Measurements from ENCODE around the gene CCNI2. TPM values are rescaled to one million over a fixed set of nuclear protein-coding genes. Genes with fewer than 3 reads are reported as not detected.

Gene CCNI2
- total and polyA plus RNA-seq, 2 donors (not counting 1 experiment from before 2014, with no cell fraction given) = not detected

DNA sequence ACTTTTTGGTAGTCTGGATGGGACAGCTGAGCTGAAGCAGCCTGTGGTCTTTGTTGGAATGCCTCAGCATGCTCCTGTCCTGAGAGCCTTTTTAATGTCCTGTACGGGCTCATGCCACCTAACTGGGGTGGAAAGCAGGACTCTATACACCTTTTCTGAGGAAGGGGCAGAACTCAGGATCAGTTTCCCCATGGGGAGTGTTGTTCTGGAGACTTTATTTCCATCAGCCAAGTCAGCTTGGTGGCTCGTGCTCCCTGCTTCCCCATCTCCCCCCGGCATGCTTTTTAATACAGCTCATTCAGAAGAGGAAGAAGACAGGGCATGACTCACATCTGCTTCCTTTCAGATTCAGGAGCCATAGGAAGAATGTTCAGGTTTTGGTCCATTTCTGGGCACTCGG lies 34.9 kb downstream of the CCNI2 start:
- DNase-seq (ENCODE audit: low read depth in 2 of 2) = peak; percentile 25 to 79
- no peaks in the 10 kb centered on the region for H3K79me2 ChIP-seq (ENCODE audit: control insufficient read depth, insufficient read depth, low read length)
- H2AFZ ChIP-seq (ENCODE audit: low read length) = peak overlapping the region; percentile 77
- no peaks in the 10 kb centered on the region for H3K36me3 ChIP-seq (ENCODE audit: control insufficient read depth, insufficient read depth, low read length)
- TF ChIP-seq EZH2 (IDR thresholded peaks at IDR 0.05; ENCODE audit: low read length, missing control alignments) = no peak
- TF ChIP-seq, protein P1, sequence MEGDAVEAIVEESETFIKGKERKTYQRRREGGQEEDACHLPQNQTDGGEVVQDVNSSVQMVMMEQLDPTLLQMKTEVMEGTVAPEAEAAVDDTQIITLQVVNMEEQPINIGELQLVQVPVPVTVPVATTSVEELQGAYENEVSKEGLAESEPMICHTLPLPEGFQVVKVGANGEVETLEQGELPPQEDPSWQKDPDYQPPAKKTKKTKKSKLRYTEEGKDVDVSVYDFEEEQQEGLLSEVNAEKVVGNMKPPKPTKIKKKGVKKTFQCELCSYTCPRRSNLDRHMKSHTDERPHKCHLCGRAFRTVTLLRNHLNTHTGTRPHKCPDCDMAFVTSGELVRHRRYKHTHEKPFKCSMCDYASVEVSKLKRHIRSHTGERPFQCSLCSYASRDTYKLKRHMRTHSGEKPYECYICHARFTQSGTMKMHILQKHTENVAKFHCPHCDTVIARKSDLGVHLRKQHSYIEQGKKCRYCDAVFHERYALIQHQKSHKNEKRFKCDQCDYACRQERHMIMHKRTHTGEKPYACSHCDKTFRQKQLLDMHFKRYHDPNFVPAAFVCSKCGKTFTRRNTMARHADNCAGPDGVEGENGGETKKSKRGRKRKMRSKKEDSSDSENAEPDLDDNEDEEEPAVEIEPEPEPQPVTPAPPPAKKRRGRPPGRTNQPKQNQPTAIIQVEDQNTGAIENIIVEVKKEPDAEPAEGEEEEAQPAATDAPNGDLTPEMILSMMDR (conservative IDR thresholded peaks at IDR 0.05 in 1 of 2, IDR thresholded peaks at IDR 0.05 in 1 of 2; ENCODE audit: low read depth in 1 of 2, low read length in 2 of 2) = no peak
- H4K20me1 ChIP-seq (ENCODE audit: control insufficient read depth, extremely low read depth, insufficient read depth, low read length) = no peaks in the 10 kb centered on the region
- no peaks in the 10 kb centered on the region for H3K27me3 ChIP-seq (ENCODE audit: control insufficient read depth, insufficient read depth, low read length)
- no peak overlapping the region for H3K9ac ChIP-seq (ENCODE audit: insufficient read depth, low read length)
- H3K27ac ChIP-seq (ENCODE audit: insufficient read depth, low read length) = no peak overlapping the region
- peaks cover 12% of the 10 kb centered on the region for H3K4me1 ChIP-seq (ENCODE audit: control insufficient read depth, extremely low read depth, insufficient read depth, low read length)
- no peaks in the 10 kb centered on the region for H3K9me3 ChIP-seq (ENCODE audit: control insufficient read depth, insufficient read depth, low read depth, low read length)
- no peak overlapping the region for H3K4me2 ChIP-seq (ENCODE audit: extremely low read depth, insufficient read depth, low read length)
- no peak overlapping the region for H3K4me3 ChIP-seq (replicated peaks in 1 of 4; ENCODE audit: control extremely low read depth in 1 of 4, insufficient read depth in 1 of 4, low read depth in 3 of 4, low read length in 4 of 4)

DNA sequence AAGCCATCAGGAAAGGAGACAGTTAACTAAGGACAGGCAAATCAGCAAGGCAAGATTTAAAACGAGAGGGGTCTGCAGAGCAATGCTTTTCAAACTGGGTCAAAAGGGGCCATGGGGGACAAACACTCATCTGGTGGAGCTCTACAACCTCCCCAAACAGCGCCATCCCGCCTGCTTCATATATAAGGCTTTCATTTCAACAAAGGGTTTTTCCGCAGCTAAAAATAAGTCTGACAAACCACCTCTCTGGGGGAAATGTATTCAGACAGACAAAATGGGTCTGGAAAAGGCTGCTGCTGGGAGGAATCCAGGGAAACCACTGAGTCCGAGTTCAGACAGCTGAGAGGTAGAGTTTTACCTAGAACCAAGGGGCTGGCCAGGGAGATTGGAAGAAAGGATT lies 38.1 kb downstream of the CCNI2 start:
- Histone ChIP-seq H3K4me1 (ENCODE audit: control insufficient read depth, extremely low read depth, insufficient read depth, low read length) (peaks cover 5% of the 10 kb centered on the region), H2AFZ (ENCODE audit: low read length) (no peak overlapping the region), H3K36me3 (ENCODE audit: control insufficient read depth, insufficient read depth, low read length) (no peaks in the 10 kb centered on the region), H4K20me1 (ENCODE audit: control insufficient read depth, extremely low read depth, insufficient read depth, low read length) (no peaks in the 10 kb centered on the region), H3K27me3 (ENCODE audit: control insufficient read depth, insufficient read depth, low read length) (no peaks in the 10 kb centered on the region), H3K9ac (ENCODE audit: insufficient read depth, low read length) (no peak overlapping the region), H3K79me2 (ENCODE audit: control insufficient read depth, insufficient read depth, low read length) (no peaks in the 10 kb centered on the region), H3K27ac (ENCODE audit: insufficient read depth, low read length) (no peak overlapping the region), H3K9me3 (ENCODE audit: control insufficient read depth, insufficient read depth, low read depth, low read length) (no peaks in the 10 kb centered on the region), H3K4me3 (replicated peaks in 1 of 4; ENCODE audit: control extremely low read depth in 1 of 4, insufficient read depth in 1 of 4, low read depth in 3 of 4, low read length in 4 of 4) (no peak overlapping the region), H3K4me2 (ENCODE audit: extremely low read depth, insufficient read depth, low read length) (no peak overlapping the region)
- TF ChIP-seq, protein P1 (conservative IDR thresholded peaks at IDR 0.05 in 1 of 2, IDR thresholded peaks at IDR 0.05 in 1 of 2; ENCODE audit: low read depth in 1 of 2, low read length in 2 of 2) = no peak
- TF ChIP-seq EZH2 (IDR thresholded peaks at IDR 0.05; ENCODE audit: low read length, missing control alignments) = no peak
- peak in 1 of 2 donors; percentile 50 for DNase-seq (ENCODE audit: low read depth in 2 of 2)

DNA sequence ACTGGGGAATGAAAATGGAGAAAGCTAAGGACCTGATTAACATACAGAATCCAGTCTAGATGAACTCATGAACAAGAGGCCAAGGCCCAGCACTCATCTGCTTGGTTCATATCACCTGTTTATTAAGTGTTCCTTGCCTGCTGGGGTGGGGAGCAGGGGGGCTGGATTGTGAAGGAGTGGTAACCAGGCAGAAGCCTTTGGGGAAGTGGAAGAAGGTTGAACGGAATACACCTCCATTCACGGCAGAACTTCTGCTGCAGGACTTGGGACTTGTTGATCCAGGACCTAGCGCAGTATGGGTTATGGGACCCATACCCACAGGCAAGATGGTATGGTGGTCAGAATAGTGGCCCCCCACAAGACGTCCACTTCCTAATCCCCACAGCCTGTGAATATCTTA lies 38.6 kb downstream of the CCNI2 start:
- no peak for DNase-seq (ENCODE audit: low read depth in 2 of 2)
- Histone ChIP-seq H3K9me3 (ENCODE audit: control insufficient read depth, insufficient read depth, low read depth, low read length) (no peaks in the 10 kb centered on the region), H3K9ac (ENCODE audit: insufficient read depth, low read length) (no peak overlapping the region), H3K79me2 (ENCODE audit: control insufficient read depth, insufficient read depth, low read length) (no peaks in the 10 kb centered on the region), H4K20me1 (ENCODE audit: control insufficient read depth, extremely low read depth, insufficient read depth, low read length) (no peaks in the 10 kb centered on the region), H3K27ac (ENCODE audit: insufficient read depth, low read length) (no peak overlapping the region), H3K4me1 (ENCODE audit: control insufficient read depth, extremely low read depth, insufficient read depth, low read length) (peaks cover 5% of the 10 kb centered on the region), H2AFZ (ENCODE audit: low read length) (no peak overlapping the region), H3K36me3 (ENCODE audit: control insufficient read depth, insufficient read depth, low read length) (no peaks in the 10 kb centered on the region), H3K4me3 (replicated peaks in 1 of 4; ENCODE audit: control extremely low read depth in 1 of 4, insufficient read depth in 1 of 4, low read depth in 3 of 4, low read length in 4 of 4) (no peak overlapping the region), H3K27me3 (ENCODE audit: control insufficient read depth, insufficient read depth, low read length) (no peaks in the 10 kb centered on the region), H3K4me2 (ENCODE audit: extremely low read depth, insufficient read depth, low read length) (no peak overlapping the region)
- TF ChIP-seq, protein P1 (conservative IDR thresholded peaks at IDR 0.05 in 1 of 2, IDR thresholded peaks at IDR 0.05 in 1 of 2; ENCODE audit: low read depth in 1 of 2, low read length in 2 of 2) = no peak
- no peak for TF ChIP-seq EZH2 (IDR thresholded peaks at IDR 0.05; ENCODE audit: low read length, missing control alignments)
